ENCODE measurements around the gene COP1. TPM values are rescaled to one million over a fixed set of nuclear protein-coding genes. Genes with fewer than 3 reads are reported as not detected.

COP1 gene
- total RNA-seq, 1 experiment from 2014 or later = 33.1 TPM

GRCh38 chr1:176068256-176068655, 138.8 kb downstream of the COP1 start:
- Histone ChIP-seq H3K9ac (ENCODE audit: low read length) (no peak overlapping the region), H3K27ac (ENCODE audit: low read depth, low read length) (no peak overlapping the region), H4K20me1 (ENCODE audit: insufficient read depth) (peaks cover 6% of the 10 kb centered on the region), H3K36me3 (ENCODE audit: control insufficient read depth in 1 of 2, insufficient read depth in 2 of 2, low read length in 2 of 2) (no peaks in the 10 kb centered on the region), H3K4me2 (ENCODE audit: low read length) (no peak overlapping the region), H3K4me3 (replicated peaks in 1 of 2; ENCODE audit: low read depth in 1 of 2, low read length in 2 of 2) (no peak overlapping the region), H3K27me3 (ENCODE audit: insufficient read depth, low read length) (no peaks in the 10 kb centered on the region), H3K9me3 (ENCODE audit: control insufficient read depth in 1 of 2, insufficient read depth in 1 of 2, low read depth in 1 of 2, low read length in 2 of 2) (no peaks in the 10 kb centered on the region), H2AFZ (ENCODE audit: low read depth, low read length, poor library complexity, severe bottlenecking) (no peak overlapping the region), H3K79me2 (ENCODE audit: insufficient read depth, low read length) (no peaks in the 10 kb centered on the region), H3K4me1 (ENCODE audit: control insufficient read depth in 1 of 2, insufficient read depth in 2 of 2, low read length in 2 of 2) (no peaks in the 10 kb centered on the region), H3K9me2 (ENCODE audit: insufficient read depth) (no peaks in the 10 kb centered on the region)
- DNase-seq (ENCODE audit: low read depth, low spot score) (no peak), ATAC-seq (no peak)
- TF ChIP-seq REST (IDR thresholded peaks at IDR 0.05; ENCODE audit: low read depth) (no peak), SIN3A (IDR thresholded peaks at IDR 0.05; ENCODE audit: low read depth) (no peak), CBX3 (IDR thresholded peaks at IDR 0.05; ENCODE audit: low read depth) (no peak), ATF3 (IDR thresholded peaks at IDR 0.05) (no peak), RAD21 (IDR thresholded peaks at IDR 0.05; ENCODE audit: low read depth) (no peak), ZNF274 (IDR thresholded peaks at IDR 0.05; ENCODE audit: low read depth, low read length) (no peak), TCF7L2 (IDR thresholded peaks at IDR 0.05; ENCODE audit: borderline replicate concordance, extremely low read depth, insufficient read depth, insufficient read length) (no peak), EZH2 (IDR thresholded peaks at IDR 0.05) (no peak)
- TF ChIP-seq, protein P1, sequence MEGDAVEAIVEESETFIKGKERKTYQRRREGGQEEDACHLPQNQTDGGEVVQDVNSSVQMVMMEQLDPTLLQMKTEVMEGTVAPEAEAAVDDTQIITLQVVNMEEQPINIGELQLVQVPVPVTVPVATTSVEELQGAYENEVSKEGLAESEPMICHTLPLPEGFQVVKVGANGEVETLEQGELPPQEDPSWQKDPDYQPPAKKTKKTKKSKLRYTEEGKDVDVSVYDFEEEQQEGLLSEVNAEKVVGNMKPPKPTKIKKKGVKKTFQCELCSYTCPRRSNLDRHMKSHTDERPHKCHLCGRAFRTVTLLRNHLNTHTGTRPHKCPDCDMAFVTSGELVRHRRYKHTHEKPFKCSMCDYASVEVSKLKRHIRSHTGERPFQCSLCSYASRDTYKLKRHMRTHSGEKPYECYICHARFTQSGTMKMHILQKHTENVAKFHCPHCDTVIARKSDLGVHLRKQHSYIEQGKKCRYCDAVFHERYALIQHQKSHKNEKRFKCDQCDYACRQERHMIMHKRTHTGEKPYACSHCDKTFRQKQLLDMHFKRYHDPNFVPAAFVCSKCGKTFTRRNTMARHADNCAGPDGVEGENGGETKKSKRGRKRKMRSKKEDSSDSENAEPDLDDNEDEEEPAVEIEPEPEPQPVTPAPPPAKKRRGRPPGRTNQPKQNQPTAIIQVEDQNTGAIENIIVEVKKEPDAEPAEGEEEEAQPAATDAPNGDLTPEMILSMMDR (IDR thresholded peaks at IDR 0.05 in 2 of 3, conservative IDR thresholded peaks at IDR 0.05 in 1 of 3; ENCODE audit: borderline replicate concordance in 1 of 3, insufficient read depth in 1 of 3, low read depth in 2 of 3, low read length in 2 of 3) = no peak
- TF ChIP-seq, protein P2, sequence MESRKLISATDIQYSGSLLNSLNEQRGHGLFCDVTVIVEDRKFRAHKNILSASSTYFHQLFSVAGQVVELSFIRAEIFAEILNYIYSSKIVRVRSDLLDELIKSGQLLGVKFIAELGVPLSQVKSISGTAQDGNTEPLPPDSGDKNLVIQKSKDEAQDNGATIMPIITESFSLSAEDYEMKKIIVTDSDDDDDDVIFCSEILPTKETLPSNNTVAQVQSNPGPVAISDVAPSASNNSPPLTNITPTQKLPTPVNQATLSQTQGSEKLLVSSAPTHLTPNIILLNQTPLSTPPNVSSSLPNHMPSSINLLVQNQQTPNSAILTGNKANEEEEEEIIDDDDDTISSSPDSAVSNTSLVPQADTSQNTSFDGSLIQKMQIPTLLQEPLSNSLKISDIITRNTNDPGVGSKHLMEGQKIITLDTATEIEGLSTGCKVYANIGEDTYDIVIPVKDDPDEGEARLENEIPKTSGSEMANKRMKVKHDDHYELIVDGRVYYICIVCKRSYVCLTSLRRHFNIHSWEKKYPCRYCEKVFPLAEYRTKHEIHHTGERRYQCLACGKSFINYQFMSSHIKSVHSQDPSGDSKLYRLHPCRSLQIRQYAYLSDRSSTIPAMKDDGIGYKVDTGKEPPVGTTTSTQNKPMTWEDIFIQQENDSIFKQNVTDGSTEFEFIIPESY (IDR thresholded peaks at IDR 0.05; ENCODE audit: extremely low read depth, insufficient replicate concordance, low read length) = no peak
- TF ChIP-seq, protein P3, sequence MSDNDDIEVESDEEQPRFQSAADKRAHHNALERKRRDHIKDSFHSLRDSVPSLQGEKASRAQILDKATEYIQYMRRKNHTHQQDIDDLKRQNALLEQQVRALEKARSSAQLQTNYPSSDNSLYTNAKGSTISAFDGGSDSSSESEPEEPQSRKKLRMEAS (IDR thresholded peaks at IDR 0.05) = no peak
- ChIA-PET POLR2A (no interaction called here), RAD21 (ENCODE audit: low non-redundant PET in 1 of 2, low total read pairs in 2 of 2, uncharacterized antibody in 2 of 2, unreplicated experiment in 2 of 2) (no interaction called here), CTCF (no interaction called here)
- intact Hi-C loops (cut with micrococcal nuclease) = no loop called here
- no TSS peak for BruUV-seq (replicated peaks)

All from HCT116 (cell line).